NCI-H1417 treated with DMSO at 0.1 percent for 48 hours (cell line): ENCODE data around the gene PPP1CA.

ENCODE experiments used
- DNase-seq: peaks from one replicate; lab custom pipeline; 2025; lab: John Stamatoyannopoulos, UW

The PPP1CA gene

GRCh38 chr11:67369275-67369674 lies 32.4 kb downstream of the PPP1CA start:
- no peak for DNase-seq

DNA sequence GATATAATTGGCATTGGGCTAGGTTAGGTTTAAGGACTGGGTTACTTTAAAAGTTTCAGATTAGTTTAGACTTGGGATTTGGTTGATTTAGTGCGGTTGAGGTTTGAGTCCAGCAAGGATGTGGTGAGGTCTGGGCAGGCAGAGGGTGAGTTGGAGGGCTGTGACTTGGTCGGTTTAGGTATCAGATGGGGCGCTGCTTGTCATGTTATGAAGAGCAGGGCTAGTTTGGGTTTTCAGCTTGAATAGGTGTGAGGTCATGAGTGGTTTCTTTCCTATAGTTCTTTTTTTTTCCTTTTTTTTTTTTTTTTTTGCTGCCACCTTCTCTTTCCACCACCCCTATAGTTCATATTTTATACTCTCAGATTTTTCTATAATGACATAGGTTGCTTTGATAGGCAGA lies 33.0 kb downstream of the PPP1CA start:
- no peak for DNase-seq

GRCh38 chr11:67367761-67368227 lies 33.9 kb downstream of the PPP1CA start:
- no peak for DNase-seq

- DNase-seq: no peak
Observed at GRCh38 chr11:67366961-67367760, 34.5 kb downstream of the PPP1CA start.

DNA sequence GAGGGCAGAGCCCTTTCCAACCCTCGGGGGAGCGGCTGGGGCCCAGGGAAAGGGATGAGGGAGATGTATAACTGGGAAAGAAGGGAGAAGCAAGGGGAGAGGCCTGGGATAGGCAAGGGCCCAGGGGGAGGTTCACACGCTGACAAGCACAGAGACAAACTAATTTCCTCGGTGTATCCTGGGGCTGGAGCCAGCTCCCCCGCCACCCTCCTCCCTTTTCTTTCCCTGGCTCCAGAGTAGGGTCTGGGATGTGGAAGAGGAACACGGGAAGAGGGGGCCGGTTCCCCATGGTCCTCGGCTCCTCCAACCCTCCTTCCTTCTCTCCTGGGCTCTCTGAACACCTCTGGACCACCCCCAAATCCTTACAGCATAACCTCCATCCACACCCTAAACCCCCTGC lies 35.1 kb downstream of the PPP1CA start:
- DNase-seq: no peak

DNA sequence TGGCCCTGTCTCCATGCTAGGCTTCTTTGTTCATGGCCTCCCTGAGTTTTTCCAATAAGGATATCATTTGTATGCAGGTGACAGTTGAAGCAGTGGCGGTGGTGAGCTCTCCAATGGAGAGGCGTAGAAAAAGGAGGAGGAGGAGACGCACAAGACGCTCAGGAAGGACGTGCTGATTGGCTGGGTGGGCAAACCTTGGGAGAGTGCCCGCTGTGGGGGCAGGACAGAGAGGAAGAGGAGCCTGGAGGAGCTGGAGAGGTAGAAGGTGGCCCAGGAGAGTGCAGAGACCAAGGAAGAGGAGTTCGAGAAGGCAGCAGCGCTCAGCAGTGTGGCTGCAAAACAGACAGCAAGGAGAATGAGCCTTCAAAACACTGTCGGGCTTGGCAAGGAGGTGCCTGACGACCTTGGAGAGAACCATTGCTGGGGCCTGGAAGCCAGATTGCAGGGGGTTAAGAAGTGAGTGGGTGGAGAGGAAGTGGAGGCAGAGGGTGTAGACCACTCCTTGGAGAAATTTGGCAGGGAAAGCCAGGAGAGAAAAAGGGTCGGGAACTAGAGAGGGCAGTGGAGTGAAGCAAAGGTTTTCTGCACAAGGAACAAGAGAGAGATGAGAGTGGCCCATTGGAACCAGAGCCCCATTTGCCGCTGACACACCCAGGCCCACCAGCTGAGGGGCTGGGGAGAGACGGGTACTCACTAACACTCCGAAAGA lies 35.8 kb downstream of the PPP1CA start:
- DNase-seq: no peak

- no peak for DNase-seq
Observed at GRCh38 chr11:67364783-67365722, 36.6 kb downstream of the PPP1CA start.

GRCh38 chr11:67364169-67364568 lies 37.5 kb downstream of the PPP1CA start:
- DNase-seq: no peak

DNA sequence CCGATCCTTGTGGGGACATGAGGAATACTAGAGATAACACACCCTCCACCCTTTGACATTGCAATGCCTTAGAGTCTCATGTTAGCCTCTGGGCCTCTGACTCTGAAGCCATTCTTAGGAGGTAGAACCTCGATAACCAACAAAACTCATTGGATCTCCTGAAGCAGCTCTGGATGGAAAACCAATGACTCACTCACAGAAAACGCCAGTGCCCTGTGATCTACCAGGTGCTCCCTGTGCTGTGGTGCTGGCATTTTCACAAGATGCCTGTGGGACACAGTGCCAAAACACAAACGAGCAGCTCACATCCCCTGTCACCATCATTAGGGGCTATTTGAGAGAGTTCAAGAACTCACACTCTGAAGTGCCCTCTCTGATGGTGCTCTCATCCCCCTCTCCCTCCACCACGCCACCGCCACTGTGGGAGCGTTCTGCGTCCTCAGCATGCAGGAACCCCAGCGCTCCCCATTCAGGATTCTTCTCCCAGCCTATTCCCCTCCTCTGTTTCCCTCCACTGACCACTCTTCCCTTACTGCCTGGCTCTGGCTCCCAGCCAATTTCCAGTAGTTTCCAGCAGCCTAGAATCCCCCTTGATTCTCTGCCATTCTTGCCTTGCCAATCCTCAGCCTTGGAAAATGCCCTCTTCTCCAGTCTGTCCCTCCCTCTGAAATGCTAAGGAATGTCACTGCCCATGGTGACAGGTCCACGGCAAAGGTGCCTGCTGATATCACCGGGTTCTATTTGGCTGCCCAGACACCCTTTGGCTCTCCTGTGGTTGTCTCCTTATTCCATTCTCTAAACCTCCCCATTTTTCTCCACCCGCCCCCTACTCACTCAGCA lies 43.6 kb downstream of the PPP1CA start:
- no peak for DNase-seq

DNA sequence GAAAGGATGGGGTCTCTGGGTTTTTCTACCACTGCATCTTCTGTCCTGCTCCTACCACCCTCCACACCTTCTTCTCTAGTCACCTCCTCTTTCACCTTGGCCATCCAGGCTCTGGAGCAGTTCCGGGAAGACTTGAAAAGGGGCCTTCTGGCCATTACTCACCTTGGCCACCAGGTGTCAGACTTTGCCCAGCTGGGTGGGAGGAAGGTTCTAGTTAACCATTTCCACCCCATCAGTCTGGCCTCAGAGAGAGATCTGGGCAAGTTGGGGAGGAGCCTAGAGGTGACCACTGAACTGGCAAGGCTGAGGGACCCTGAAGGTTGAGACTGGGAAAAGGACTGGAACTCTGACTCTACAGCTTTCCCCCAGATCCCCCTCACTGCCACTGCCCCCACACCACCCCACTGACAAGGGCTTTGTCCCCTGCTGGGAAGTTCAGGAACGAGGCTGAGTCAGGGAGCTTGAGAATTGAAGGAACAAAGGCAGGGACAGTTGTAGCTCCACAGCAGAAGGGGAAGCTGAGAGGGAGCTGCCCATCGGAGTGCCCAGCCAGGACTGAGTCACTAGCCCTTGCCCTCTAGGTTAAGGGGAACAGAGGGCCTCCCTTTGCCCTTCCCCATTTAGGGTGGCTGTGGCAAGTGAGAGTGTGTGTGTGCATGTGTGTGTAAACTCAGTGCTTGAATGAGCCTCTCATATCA lies 44.6 kb downstream of the PPP1CA start:
- DNase-seq: no peak

GRCh38 chr11:67356387-67356863 lies 45.2 kb downstream of the PPP1CA start:
- no peak for DNase-seq

DNA sequence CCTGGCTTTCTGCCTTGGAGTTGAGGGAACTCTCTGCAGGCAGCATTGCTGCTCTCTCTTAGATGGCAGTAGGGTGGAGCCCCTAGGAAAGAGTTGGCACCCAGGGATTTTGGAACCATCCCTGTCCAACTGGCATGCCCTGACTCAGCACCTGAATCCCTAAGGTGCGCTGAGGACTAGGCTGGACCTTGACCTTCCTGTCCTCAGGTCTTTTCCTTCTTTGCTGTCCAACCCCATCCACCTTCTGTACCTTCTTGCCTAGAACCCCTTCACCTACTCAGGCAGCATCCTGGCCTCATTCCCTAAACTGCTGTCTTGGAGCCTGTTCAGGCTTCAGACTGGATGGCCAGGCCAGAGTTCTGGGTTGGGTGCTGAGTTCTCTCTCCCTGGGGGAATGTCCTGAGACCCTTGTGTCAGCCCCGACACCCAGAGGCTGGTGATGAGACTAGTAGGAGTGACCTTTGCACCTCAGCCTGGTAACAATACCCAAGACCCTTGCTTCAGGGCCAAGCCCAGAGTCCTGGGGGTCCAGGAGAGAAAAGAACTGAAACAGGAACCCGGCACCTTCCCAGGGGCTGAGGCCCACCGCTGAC lies 45.8 kb downstream of the PPP1CA start:
- no peak for DNase-seq

DNA sequence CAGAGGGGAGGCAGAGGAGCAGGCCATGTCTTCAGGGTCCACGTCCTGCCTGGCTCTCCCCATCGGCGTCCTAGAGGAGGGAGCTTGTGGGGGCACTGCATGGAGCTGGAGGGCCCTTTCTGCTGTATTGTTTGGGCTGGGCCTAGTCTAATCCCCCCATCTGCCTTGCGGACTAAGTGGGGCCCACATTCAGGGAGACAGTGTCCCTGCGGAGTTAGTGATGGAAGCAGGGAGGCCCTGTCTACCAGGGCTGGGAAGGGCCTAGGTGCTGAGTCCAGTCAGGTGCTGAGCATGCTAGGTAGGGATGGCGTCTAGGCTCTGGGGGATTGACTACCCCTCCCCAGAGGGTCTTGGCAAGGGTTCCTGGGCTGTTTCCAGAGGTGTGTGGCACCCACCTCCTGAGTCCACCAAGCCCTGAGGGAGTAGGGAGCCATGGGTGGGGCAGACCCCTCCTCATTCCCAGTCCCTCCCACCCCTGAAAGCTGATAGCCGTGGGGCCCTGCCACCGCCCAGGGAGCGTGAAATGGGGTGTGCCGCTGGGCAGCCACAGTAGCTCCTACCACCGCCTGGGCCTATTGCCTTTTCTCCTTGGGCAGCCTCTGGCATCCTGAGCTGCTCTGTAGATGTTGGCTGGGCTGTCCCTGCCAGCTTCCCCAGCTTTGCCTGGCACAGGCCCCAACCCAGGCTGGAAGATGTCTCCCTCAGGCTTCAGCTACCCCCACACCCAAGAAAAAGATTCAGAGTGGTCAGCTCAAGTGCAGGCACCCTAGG lies 46.5 kb downstream of the PPP1CA start:
- DNase-seq: no peak

GRCh38 chr11:67354075-67355022 lies 47.3 kb downstream of the PPP1CA start:
- DNase-seq: no peak

DNA sequence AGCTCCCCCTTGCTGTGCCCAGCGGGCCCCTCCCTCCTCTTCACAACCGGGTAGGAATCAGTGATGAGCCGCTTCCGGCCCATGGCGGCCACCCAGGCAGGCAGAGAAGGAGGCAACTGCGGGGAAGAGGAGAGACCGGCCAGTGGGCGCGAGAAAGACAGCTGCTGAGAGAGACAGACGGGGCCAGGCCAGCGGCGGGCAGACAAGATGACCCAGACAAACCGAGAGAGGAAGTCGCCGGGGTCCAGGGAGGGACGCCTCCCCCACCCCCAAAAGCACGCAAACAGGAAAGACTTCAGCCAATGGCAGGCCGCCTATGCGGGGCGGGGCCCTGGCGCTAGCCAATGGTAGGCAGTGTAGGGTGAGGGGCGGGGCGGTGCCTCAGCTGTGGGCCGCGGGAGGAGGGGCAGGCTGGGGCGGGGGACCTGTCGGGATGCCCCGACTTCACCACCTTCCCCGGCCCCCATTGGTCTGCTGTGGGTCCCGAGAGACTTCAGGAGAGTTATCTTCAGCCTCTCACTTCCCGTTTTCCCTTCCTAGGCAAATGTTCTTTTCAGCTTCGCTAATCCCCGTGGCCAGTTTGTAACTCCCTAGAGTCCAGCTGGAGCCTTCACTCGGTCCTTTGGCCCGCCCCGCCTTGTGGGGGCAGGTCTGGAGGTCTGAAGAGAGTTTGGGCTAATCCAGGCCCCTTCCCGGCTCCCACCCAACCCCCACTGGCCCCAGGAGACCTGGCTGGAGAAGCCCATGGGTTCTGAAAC lies 48.2 kb downstream of the PPP1CA start, which contains the start of gene POLD4:
Gene POLD4, minus strand, starts transcription at position 230 of the 758 bp plus-strand sequence. Its CDS starts 147 bp downstream, at position 83.
- peak; percentile 77 for DNase-seq

- DNase-seq: no peak
Observed at GRCh38 chr11:67352546-67353316, 48.9 kb downstream of the PPP1CA start.
